GM18909 (cell line): ENCODE measurements around the gene WFDC1.

Experiments
- ATAC-seq: cut with Tn5 transposase; IDR thresholded peaks from one replicate; pipeline ENCODE4 v1.9.1; 2021; ENCODE audit warnings: mild to moderate bottlenecking; ENCODE audit not compliant: unreplicated experiment, poor library complexity

The WFDC1 gene

DNA sequence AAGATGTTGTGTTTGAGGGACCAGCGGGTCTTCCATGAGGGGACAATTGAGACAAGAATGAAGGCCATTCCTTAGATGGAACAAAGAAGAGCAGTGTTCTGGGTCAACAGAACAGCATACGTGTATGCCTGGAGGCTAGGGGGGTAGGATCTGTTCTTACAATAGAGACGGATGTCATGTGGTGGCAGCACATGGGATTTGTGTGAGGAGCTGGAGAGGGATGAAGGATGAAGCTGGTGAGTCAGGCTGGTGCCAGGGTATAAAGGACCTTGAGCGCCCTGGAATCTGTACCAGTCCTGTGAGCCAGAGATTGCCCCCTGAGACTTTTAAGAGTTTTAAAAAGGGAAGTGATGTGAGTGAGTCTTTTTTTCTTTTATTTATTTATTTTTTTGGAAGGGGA is 22.8 kb upstream of the WFDC1 start:
- ATAC-seq: no peak

DNA sequence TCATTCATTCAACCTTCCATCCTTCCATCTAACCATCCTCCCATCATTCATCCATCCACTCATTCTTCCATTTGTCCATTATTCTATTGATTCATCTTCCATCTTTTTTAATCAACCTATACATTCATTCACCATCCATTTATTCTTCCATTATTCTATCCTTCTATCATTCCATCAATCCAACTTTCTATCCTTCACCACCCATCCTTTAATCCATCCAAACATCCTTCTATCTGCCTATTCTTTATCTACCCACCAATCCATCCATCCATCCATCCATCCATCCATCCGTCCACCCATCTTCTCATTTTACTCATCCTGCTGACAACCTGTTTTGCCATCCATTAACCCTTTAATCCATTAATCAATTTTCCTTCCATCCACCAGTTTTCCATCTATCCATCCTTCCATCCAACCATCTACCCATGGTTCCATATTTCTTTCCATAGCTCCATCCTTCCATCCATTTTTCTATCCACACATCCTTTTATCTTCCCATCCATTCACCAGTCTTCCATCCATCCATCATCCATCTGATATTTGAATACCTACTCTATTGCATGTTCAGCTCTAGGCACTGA is 21.8 kb upstream of the WFDC1 start:
- no peak for ATAC-seq

DNA sequence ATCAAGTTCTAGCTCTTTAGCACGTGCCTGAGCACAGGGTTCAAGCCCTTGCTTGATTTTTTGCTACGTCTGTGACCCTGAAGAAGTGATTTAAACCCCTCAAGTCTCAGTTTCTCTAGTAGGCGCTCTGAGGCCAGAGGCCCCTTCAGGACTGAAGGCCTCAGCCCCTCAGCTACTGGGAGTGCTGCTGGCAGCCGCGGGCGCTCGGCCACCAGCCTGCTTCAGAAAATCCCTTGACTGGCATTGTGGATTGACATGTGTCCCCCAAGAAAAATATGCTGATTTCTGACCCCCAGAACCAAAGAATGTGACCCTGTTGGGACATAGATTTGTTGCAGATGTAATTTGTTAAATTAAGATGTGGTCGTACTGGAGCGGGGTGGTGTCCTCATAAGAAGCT is 20.2 kb upstream of the WFDC1 start:
- ATAC-seq: no peak

DNA sequence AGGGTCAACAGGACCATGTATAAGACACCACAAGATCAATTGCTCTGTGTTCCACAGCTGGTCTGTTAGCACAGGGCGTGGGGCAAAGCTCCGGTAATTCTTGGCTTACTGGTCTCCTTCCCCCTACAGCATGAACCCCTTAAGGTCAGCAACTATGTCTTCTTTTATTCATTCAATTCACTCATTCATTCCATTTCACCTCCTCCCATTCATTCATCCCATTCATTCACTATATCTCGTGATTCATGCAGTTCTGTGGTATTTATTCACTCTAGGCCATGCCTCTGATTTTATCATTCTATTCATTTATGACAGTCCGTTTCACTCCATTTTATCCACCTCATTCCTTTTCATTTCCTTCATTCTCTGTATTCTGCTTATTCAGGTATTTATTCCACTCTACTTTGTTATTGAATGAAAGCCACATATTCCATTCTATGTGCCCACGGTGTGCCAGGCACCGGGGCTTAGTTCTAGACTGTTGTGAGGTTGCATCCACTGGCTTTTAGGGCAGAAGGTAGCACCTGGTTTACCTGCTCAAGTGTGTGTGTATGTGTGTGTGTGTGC is 19.0 kb upstream of the WFDC1 start:
- no peak for ATAC-seq

DNA sequence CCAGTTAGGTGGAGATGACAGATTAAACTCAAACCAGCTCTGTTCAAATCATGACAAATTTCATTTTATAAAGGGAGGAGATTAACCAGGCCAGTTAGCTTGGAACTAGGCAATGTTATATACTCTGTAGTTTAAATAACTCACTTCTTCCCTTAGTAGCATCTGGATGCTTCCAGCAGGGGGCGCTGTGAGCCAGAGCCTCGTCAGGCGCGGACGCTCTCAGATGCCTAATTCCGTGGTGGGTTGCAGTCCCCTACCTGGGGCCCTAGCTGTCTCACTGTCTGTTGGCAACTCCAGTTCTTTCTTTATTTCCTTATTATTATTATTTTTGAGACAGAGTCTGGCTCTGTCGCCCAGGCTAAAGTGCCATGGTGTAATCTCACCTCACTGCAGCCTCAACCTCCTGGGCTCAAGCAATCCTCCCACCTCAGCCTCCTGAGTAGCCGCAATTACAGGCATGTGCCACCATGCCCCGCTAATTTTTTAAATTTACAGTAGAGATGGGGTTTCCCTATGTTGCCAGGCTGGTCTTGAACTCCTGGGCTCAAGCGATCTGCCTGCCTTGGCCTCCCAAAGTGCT is 17.3 kb upstream of the WFDC1 start:
- no peak for ATAC-seq

DNA sequence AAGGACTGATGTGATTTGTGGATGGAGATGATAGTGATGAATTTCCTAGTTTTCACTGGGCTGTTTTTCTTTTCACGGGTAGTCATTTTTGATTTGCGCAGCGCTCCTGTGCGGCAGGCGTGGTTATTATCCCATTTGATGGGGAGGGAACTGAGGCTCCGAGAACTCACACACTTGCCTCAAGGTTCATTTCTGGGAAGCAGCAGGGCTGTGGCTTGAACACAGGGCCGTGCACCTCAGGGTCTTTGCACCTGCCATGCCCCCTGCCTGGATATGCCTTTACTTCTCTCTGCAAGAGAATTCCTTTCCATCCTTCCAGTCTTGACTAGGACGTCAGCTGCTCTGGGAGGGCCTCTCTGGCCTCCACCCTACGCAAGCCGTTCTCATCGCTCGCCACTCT is 16.3 kb upstream of the WFDC1 start:
- no peak for ATAC-seq

DNA sequence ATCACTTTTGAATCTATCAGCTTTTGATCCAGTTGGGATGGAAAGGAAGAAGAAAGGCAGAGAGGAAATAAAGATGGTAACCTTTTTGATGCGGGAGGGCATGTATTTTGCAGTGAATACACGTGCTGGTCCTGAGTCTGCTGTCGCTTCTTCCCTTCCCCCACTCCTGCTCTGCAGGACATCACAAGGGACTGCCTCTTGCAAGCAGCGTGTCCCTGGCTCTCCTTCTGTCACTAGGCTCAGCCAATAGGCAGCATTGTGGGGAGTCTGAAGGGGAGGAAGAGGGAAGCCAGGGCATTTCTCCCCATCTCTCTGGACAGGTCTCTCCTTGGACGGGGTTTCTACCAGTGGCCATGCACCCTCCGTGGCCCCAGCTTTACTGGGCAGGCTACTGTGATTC is 15.7 kb upstream of the WFDC1 start:
- ATAC-seq: no peak

DNA sequence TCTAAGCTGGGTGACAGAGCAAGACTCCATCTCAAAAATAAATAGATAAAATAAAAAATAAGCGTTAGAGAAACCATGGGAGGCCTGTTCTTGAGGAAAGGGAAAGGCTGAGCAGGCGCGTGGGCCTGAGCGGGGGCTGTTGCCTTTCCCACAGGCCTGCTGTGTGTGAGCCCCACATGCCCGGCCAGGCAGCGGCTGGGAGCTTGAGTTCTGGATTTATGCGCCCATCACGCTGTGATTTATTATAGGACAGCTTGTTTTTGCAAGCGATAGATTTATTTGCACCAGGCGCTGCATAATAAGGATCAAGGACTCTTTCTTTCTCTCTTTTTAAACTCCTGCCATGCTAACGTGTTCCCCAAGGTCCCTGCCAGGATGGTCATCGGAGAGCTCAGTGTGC is 14.8 kb upstream of the WFDC1 start:
- no peak for ATAC-seq

DNA sequence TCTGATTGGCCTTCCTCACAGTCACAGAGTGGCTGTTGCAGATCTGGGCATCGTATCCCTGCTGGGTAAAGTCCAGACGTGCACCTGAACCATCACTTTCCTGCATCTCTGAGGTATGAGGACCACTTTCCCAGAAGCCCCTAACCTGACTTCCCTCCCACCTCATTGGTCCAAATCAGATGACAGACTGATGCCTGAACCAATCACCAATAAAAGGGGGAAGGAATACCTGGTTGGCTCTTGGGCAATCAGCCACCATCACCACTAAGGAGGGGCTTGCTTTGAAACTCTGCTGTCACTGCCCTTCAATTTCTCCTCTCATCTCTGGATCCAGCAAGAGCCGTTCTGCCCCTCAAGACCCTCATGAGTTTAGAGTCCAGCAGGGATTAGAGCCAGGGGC is 13.6 kb upstream of the WFDC1 start:
- no peak for ATAC-seq

DNA sequence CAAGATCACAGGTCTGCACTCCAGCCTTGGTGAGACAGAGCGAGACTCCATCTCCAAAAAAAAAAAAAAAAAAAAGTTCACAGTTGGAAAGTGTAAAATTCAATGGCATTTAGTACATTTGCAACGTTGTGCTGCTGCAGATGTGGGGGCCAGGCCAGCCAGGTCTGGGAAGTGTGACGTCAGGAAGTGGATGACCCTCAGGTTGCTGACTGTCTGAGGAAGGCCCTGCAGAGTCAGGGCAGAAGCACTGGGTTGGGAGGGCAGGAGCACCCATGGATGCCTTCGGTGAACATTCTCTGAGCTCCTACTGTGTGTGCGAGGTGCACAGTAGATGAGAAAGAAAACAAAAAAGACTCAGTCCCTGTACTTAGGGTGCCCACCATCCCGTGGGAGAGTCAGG is 12.1 kb upstream of the WFDC1 start:
- ATAC-seq: no peak

DNA sequence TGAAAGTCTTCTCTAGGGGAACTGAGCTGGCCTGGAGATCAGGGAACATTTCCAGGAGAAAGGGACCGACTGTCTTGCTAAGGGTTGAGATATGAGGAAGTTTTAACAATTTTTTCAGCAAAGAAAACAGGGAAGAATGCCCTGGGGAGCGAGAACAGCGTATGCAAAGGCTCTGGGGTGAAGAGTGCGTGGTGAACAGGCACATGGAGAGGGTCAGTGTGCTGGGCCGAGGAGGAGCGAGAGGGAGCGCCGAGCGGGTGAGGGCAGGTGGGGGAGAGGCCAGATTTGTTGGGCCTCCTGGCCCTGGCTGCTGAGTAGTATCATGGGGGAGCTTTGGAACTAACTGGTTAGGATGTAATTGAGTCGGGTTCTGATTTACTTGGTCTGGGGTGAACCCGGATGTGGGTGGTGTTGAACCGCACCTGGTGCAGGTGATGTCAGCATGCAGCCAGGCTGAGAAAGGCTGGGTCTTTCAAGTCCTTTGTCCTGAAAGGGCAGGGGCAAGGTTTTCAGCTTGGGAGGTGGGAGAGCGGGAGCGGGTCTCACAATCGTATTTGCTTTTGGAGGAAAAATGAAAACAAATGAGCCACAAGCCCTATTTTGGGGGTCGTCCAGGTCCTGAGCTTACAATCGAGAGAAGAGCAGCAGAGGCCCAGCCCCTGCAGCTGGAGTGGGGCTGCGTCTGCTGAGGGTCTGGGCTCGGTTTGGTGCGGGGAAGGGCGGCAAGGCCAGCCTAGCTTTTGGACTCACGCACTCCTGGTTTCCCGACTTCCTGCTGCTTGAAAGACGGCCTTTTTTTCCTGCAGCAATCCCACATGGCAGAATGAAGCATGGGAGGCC is 11.1 kb upstream of the WFDC1 start:
- ATAC-seq: no peak

DNA sequence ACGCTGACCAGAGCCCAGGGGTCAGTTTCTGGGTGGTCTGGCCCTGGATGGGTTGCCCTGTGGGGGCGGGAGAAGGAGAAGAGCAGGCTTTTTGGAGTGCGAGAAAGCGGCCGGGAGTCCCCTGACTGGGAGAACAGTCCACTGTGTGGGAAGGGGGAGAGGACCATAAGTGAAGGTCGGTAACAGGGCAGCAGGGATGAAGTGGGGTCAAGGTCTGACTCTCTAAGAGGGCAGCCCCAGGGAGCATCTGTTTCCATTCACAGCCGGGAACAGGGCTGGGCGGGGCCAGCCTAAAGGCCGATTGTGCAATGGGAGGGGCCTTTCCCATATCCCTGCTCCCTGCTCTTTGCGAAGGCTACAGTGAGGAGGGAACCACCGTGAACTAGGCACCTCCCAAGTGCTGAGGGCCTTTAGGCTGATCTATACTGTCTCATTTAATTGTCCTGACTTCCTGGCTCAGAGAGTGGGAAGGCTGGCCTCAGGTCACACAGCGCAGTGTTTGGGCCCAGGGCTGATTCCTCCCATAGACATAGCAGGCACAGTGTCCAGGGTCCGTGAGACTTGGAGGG is 10.4 kb upstream of the WFDC1 start:
- ATAC-seq: no peak

DNA sequence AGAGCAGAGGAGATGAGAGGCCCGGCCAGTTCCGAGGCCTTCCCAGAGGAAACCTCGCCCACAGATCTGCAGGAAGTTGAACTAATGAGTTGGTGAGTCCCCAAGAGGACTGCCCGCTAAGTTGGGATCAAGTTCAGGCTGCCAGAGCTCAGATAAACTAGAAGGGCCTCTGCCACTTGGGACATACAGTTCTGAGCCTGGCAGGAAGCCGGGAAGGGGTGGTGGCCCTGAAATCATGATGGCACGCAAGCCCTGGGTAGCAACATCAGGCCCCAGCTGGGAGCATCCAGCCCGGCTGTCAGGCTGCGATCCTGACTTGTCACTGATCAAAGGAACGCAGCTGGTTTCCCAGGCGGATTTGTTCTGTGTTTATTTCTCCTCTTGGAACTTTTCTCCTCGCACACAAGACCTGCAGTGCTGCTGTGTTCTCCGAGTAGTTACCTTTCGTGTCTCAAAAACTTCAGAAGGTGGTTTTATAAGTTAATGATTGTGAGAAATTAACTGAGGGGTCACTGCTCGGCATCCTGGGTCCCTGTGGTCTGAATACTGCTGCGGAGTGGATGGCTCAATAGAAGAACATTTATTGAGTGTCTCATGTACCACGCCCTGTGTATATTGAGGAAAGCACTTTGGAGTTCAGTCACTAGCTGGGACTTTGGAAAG is 8.0 kb upstream of the WFDC1 start:
- ATAC-seq: no peak

DNA sequence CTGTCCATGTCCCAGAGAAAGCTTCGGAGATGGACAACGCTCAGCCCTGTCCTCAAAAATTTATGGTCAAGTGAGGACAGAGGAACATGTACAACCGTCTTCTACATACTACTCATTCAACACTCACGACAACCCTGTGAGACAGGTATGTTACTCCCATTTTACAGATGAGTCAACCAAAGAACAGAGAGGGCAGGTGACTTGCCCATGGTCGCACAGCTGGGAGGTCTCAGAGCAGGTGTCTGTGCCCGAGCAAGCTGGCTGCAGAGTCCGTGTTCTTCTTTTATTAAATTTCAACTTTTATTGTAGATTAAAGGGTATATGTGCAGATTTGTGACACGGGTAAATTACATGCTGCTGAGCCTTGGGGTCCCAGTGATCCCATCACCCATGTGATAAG is 5.8 kb upstream of the WFDC1 start:
- no peak for ATAC-seq

DNA sequence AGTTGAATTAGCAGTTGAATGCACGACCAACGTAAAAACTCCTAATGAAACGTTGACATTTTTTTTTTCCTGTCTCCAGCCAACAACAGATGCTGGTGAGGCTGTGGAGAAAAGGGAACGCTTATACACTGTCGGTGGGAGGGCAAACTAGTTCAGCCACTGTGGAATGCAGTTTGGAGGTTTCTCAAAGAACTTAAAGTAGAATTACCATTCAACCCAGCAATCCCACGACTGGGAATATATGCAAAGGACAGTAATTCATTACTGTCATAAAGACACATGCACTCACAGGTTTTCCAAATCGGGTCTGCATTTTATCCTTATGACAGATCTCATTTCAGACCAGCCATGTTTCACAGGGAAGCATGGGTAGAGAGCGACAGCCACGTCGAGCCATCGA is 3.5 kb upstream of the WFDC1 start:
- ATAC-seq: no peak

DNA sequence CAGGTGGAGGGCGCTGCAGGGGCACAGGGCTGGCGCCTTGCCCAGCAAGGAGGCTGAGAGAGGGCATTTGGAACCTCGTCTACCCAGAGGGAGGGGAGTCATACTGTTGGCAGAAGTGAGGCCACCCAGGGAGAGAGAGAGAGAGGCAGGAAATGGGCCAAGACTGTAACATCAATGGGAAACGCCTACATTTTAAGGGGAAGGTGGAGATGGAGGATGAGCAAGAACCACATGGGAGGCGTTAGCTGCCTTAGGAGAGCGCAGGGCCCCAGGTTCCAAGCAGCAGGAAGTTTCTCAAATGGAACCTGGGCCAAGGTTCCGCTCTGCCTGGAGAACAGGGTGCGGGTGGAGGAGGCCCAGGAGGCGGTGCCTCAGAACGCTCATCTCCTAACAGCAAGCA is 2.7 kb upstream of the WFDC1 start:
- no peak for ATAC-seq

DNA sequence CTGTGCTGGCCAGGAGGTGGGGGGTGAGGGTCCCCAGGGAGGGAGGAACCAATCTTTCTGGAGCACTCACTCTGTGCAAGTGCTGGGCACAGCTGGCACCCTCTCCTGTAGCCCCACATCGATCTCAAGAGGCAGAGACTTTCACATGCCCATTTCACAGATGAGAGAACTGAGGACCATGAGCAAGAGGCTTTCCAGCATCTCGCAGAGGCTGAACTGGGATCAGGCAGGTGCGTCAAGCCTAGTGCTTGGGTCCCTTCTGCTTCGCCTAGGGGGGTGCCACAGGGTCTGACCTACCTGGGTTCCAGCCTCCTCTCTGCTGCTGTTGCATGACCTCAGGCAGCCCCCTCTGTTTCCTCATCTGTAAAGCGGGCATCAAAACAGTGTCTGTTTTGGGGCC is 1.3 kb upstream of the WFDC1 start:
- no peak for ATAC-seq

DNA sequence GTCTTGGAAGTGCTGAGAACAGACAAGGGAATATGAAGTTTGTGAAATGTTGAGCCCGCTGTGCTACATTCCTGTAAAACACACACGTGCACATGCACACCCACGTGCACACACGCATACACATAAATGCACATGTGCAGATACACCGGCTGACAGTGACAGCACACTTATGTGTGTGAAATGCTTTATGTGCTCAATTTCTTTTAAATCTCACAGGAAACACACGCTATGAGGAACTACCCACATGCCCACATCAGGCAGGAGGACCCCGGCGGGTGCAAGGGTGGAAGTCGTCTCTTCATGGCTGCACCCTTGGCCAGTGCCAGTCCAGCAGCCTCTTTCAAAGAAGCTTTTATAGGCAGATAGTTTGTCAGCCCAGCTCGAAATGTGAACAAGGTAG is 561 bp upstream of the WFDC1 start:
- no peak for ATAC-seq

DNA sequence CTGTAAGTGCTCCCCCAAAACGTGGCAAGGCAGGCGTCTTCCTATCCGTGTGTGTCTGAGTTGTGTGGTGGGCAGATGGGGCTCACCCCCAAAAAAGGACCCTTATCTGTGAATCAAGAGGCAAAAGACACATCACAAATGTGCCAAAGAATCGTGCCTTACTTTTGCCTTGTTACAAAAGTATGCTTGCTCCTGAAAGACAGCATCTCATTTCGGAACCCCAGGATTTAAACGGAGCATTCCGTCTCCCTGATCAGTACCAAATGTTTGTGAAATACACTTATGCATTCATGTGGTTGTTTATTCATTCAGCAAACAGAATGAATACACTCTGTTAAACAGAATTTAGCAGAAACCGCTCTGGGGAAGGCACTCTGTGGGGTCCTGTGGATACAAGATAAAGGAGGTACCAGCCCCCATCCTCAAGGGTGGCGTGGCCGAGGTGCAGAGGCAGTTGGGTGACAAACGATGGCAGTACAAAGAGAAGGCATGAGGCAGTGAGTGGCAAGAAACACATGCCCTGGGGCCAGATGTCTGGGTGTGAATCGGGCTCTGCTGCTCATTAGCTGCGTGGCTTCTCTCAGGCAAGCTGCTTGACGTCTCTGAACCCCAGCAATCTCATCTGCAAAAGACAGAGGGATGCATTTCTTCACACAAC is 654 bp downstream of the WFDC1 start:
- ATAC-seq: no peak

DNA sequence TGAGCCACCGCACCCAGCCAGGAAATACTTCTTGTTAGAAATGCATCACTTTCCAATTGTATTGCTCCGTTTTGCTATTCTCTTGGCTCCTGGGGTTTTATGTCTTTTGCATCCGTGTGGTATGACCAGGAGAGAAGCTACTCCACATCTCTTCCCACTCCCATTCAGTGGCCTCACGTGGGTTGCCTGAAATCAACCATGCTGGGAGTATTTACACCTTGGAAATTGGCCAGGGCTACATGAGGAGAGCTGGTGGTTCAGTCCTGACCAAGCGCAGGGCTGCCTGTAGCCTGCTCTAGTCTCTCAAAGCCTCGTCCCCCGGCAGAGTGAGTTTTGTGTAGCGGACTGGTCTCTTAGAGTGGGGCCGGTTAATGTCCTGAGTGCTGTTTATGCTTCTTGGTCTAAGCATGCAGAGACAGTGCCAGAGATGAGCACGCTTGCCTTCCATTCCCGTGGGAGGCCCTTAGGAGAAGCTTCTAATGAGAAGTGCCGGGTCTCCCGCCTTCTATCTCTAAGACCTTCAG is 3.8 kb downstream of the WFDC1 start:
- ATAC-seq: no peak
